A673 (cell line): ENCODE results near the gene OR2W3. TPM values are rescaled to one million over a fixed set of nuclear protein-coding genes. Genes with fewer than 3 reads are reported as not detected.

Experiments
- Bru-seq: library from RNA; stranded (reverse); fragments of 400-500 nt; gene quantifications from one replicate; lab custom pipeline; 2021; lab: Mats Ljungman, UMichigan
- BruChase-seq, 2 experiments: library from RNA; stranded (reverse); fragments of 400-500 nt; gene quantifications; one replicate each; lab custom pipeline; 2021; lab: Mats Ljungman, UMichigan
- BruUV-seq: library from RNA; stranded (reverse); fragments of 400-500 nt; replicated peaks from 2 replicates; lab custom pipeline; 2021; lab: Mats Ljungman, UMichigan
- CTCF ChIA-PET: fragments of 300-600 bp; sonication (Branson Sonifier 250); formaldehyde crosslinking; loops from one replicate; lab custom pipeline; 2022; ENCODE audit warnings: antibody characterized with exemption; lab: Charles Lee
- POLR2A ChIA-PET: fragments of 300-600 bp; sonication (Branson Sonifier 250); formaldehyde crosslinking; loops from one replicate; lab custom pipeline; 2022; ENCODE audit warnings: antibody characterized with exemption; ENCODE audit not compliant: low non-redundant PET; lab: Charles Lee
- DNase-seq: peaks from one replicate; pipeline ENCODE4 v3.0.0-alpha.2; 2015; ENCODE audit warnings: low spot score
- H3K27ac ChIP-seq: fragments of 200-600 bp; sonication (generic); 2 replicates; pipeline ENCODE4 v1.5.1; 2016; ENCODE audit warnings: mixed run types, low read depth, mild to moderate bottlenecking, mixed read lengths, antibody characterized with exemption, low read length; ENCODE audit not compliant: poor library complexity, severe bottlenecking
- H3K27me3 ChIP-seq: fragments of 200-600 bp; sonication (generic); replicated peaks from 2 replicates; pipeline ENCODE4 v1.6.1; 2017; ENCODE audit warnings: mixed run types, low read depth, mild to moderate bottlenecking, mixed read lengths, antibody characterized with exemption, low read length; ENCODE audit not compliant: insufficient read depth, poor library complexity
- H3K36me3 ChIP-seq: fragments of 200-600 bp; sonication (generic); 2 replicates; pipeline ENCODE4 v1.6.1; 2016; ENCODE audit warnings: mixed run types, mild to moderate bottlenecking, mixed read lengths, antibody characterized with exemption, low read length; ENCODE audit not compliant: insufficient read depth, poor library complexity, severe bottlenecking
- H3K4me1 ChIP-seq: fragments of 200-600 bp; sonication (generic); 2 replicates; pipeline ENCODE4 v1.6.1; 2017; ENCODE audit warnings: mixed run types, mild to moderate bottlenecking, mixed read lengths, antibody characterized with exemption, low read length; ENCODE audit not compliant: insufficient read depth, poor library complexity, severe bottlenecking
- H3K4me3 ChIP-seq: fragments of 200-600 bp; sonication (generic); 2 replicates; pipeline ENCODE4 v1.5.1; 2016; ENCODE audit warnings: low read depth, mixed run types, mild to moderate bottlenecking, mixed read lengths, low read length; ENCODE audit not compliant: poor library complexity, severe bottlenecking
- H3K9me3 ChIP-seq: fragments of 200-600 bp; sonication (generic); 2 replicates; pipeline ENCODE4 v1.6.1; 2016; ENCODE audit warnings: mixed run types, low read depth, mild to moderate bottlenecking, mixed read lengths, antibody characterized with exemption, low read length; ENCODE audit not compliant: poor library complexity, severe bottlenecking
- CTCF ChIP-seq: fragments of 300-800, 200-600 bp; sonication (generic); conservative IDR thresholded peaks from 2 replicates; pipeline ENCODE4 v1.5.1; 2017; ENCODE audit warnings: low read depth, mild to moderate bottlenecking, antibody characterized with exemption, low read length, moderate library complexity, mixed read lengths
- EZH2 ChIP-seq: fragments of 200-600 bp; sonication (generic); IDR thresholded peaks from 2 replicates; pipeline ENCODE4 v1.6.1; 2017; ENCODE audit warnings: borderline replicate concordance, low read depth, mild to moderate bottlenecking, mixed read lengths, antibody characterized with exemption, low read length; ENCODE audit not compliant: poor library complexity, severe bottlenecking
- intact Hi-C: fragments of 100-400 bp; cut with micrococcal nuclease; formaldehyde crosslinking; loops from one replicate; pipeline ENCODE4 v1.10.0; 2022; ENCODE audit not compliant: unreplicated experiment
- long read RNA-seq: library from polyadenylated mRNA; stranded (forward); transcript quantifications from one replicate; pipeline ENCODE4 v2.0.0, GENCODE V29; 2022
- total RNA-seq: library from RNA; stranded (reverse); gene quantifications from 2 replicates; pipeline ENCODE4 v1.2.3, GENCODE V29; 2021

OR2W3 gene
- total RNA-seq (not detected in 2 replicates), Bru-seq, nascent RNA (not detected), BruChase-seq, experiment 1, labeled RNA remaining after a 2-hour chase (not detected), BruChase-seq, experiment 2, labeled RNA remaining after a 6-hour chase (not detected)
- long read RNA-seq = 0 reads

DNA sequence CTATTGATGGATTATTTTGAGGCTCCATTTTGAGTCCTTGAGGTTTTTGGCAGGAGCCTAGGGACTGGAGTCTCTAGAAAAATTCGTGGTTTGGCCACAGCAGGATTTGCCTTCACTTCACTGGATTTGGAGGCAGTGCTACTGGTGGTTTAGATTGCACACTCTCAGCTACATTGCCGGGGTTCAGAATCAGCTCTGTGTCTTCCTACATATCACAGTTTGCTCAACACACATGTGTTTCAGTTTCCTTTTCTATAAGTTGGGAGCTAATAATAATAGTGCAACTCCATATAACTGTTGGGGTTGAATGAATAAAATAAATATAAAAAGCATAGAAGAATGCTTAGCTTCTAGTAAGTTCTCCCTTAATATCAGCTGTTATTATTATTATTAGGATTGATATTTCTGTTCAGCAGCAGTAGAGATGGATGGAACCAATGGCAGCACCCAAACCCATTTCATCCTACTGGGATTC is at the start of gene OR2W3:
Gene OR2W3 (plus strand): TSS at position 425 of the 475 bp plus-strand sequence. CDS start 0 bp downstream, at position 425.
- ChIA-PET POLR2A (no interaction called here), CTCF (no interaction called here)
- no peak for DNase-seq
- Histone ChIP-seq H3K27ac (no peak within 1 kb of the TSS), H3K9me3 (no peaks in the 10 kb centered on the region), H3K36me3 (no peaks in the 10 kb centered on the region), H3K27me3 (no peaks in the 10 kb centered on the region), H3K4me3 (no peak within 1 kb of the TSS), H3K4me1 (no peaks in the 10 kb centered on the region)
- intact Hi-C loops = no loop called here
- BruUV-seq = no TSS peak
- TF ChIP-seq CTCF = no peak
- no peak for TF ChIP-seq EZH2

DNA sequence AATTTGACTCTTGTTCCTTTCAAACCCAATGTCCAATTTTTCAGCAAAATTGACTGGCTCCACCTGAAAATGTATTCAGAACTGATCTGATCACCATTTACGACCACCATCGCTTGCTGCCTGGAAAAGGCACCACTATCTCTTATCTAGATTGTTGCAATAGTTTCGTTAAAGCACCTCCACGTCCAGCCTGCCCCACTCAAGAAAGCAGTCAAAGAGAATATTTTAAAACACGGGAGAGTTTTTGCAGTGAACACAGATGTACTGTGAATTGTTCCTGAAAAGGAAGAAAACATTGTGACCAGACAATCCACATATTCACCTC is 49.7 kb upstream of the OR2W3 start:
- no peak overlapping the region for H3K4me3 ChIP-seq

DNA sequence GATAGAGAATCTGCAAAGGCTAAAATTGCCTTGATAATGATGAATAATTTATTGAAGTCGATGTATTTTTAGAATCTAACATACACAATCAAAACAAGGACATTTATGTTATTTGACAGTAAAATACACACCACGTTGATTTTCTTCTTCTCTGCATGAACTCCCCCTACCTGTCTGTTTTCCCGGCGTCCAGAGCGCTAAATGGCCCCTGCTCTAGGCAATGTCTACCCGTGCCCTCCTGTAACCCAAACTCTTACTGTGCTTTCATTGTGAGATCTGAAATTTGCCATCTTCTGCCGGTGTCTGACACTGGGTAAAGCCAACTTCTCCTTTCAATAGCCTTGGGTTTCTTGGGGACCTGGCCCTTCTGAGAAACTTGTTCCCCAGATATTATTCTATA is 47.0 kb upstream of the OR2W3 start:
- H3K4me1 ChIP-seq = no peaks in the 10 kb centered on the region
- POLR2A ChIA-PET = no interaction called here
- peaks cover 11% of the 10 kb centered on the region for H3K9me3 ChIP-seq
- BruUV-seq = no TSS peak
- no peaks in the 10 kb centered on the region for H3K27me3 ChIP-seq
- no peak overlapping the region for H3K27ac ChIP-seq
- intact Hi-C loops = no loop called here
- no peak for TF ChIP-seq CTCF
- TF ChIP-seq EZH2 = no peak
- H3K36me3 ChIP-seq = no peaks in the 10 kb centered on the region
- H3K4me3 ChIP-seq = no peak overlapping the region
- CTCF ChIA-PET = no interaction called here
- DNase-seq = no peak

More for the DNA sequence above, 49.7 kb upstream of the OR2W3 start:
- ChIA-PET CTCF (no interaction called here), POLR2A (no interaction called here)
- Histone ChIP-seq H3K4me1 (no peaks in the 10 kb centered on the region), H3K9me3 (peaks cover 2% of the 10 kb centered on the region), H3K27ac (no peak overlapping the region), H3K36me3 (no peaks in the 10 kb centered on the region), H3K27me3 (no peaks in the 10 kb centered on the region)
- intact Hi-C loops = no loop called here
- TF ChIP-seq EZH2 (no peak), CTCF (no peak)
- no TSS peak for BruUV-seq
- no peak for DNase-seq
